Measurements from ENCODE around the gene COL11A1.
"Not testable (repeated sequence)": the region's sequence is repeated elsewhere in the genome, so short reads cannot be mapped to it uniquely, and the experiment has no call there.

COL11A1 gene

GRCh38 chr1:102833151-102833550 is 275.2 kb downstream of the COL11A1 start:
- DNase-seq (ENCODE audit: low read depth), result no peak
- H3K4me3 ChIP-seq (ENCODE audit: low read depth, low read length), result no peak overlapping the region
- TF ChIP-seq CTCF (conservative IDR thresholded peaks at IDR 0.05; ENCODE audit: low read depth, low read length), result no peak

GRCh38 chr1:102826706-102827105 is 281.6 kb downstream of the COL11A1 start:
- H3K4me3 ChIP-seq (ENCODE audit: low read depth, low read length); DNase-seq (ENCODE audit: low read depth): not testable (repeated sequence)

Data from choroid plexus epithelial cell (primary cell).